Endothelial cell (in vitro differentiated cells): ENCODE measurements around the gene RASGRP1. TPM values are rescaled to one million over a fixed set of nuclear protein-coding genes. Genes with fewer than 3 reads are reported as not detected.

Experiments
- DNase-seq: peaks from one replicate; pipeline ENCODE4 v3.0.0; 2021; ENCODE audit warnings: low spot score
- H3K27ac Mint-ChIP-seq: one replicate; pipeline ENCODE4 v1.8.0; 2021; ENCODE audit warnings: mixed read lengths, inconsistent platforms; ENCODE audit not compliant: unreplicated experiment
- H3K27me3 Mint-ChIP-seq: one replicate; pipeline ENCODE4 v1.8.0; 2021; ENCODE audit warnings: mild to moderate bottlenecking, moderate library complexity, mixed read lengths, inconsistent platforms; ENCODE audit not compliant: unreplicated experiment
- H3K36me3 Mint-ChIP-seq: one replicate; pipeline ENCODE4 v1.8.0; 2021; ENCODE audit warnings: mild to moderate bottlenecking, low read depth, mixed read lengths, inconsistent platforms; ENCODE audit not compliant: unreplicated experiment
- H3K4me1 Mint-ChIP-seq: one replicate; pipeline ENCODE4 v1.8.0; 2021; ENCODE audit warnings: mild to moderate bottlenecking, mixed read lengths, inconsistent platforms; ENCODE audit not compliant: unreplicated experiment
- H3K4me3 Mint-ChIP-seq: one replicate; pipeline ENCODE4 v1.8.0; 2021; ENCODE audit warnings: mild to moderate bottlenecking, mixed read lengths, inconsistent platforms; ENCODE audit not compliant: unreplicated experiment
- H3K9me3 Mint-ChIP-seq: one replicate; pipeline ENCODE4 v1.8.0; 2021; ENCODE audit warnings: mixed read lengths, inconsistent platforms; ENCODE audit not compliant: unreplicated experiment
- CTCF ChIP-seq: fragments of 200-600 bp; sonication (generic); IDR thresholded peaks from one replicate; pipeline ENCODE4 v1.5.0; 2021; ENCODE audit warnings: antibody characterized with exemption; ENCODE audit not compliant: unreplicated experiment
- total RNA-seq: library from RNA; stranded (reverse); fragmentation: NEBNext Ultra II Directional; extraction: Animal tissue kit (Norgen Biotek cat#: 25700); gene quantifications from one replicate; pipeline ENCODE4 v1.2.1, GENCODE V29; 2021; ENCODE audit not compliant: unreplicated experiment

The RASGRP1 gene
- total RNA-seq, 1 donor from 2014 or later: 0.49 TPM

- Mint-ChIP-seq H3K36me3 (no peaks in the 10 kb centered on the region), H3K27ac (no peak overlapping the region), H3K9me3 (no peaks in the 10 kb centered on the region), H3K4me3 (no peak overlapping the region), H3K27me3 (peaks cover 4% of the 10 kb centered on the region), H3K4me1 (no peaks in the 10 kb centered on the region)
- no peak for DNase-seq
- no peak for TF ChIP-seq CTCF
Measured at GRCh38 chr15:38526158-38526557, 38.5 kb downstream of the RASGRP1 start.

GRCh38 chr15:38525489-38525888, 39.1 kb downstream of the RASGRP1 start:
- Mint-ChIP-seq H3K36me3 (no peaks in the 10 kb centered on the region), H3K4me1 (no peaks in the 10 kb centered on the region), H3K4me3 (no peak overlapping the region), H3K9me3 (no peaks in the 10 kb centered on the region), H3K27ac (no peak overlapping the region), H3K27me3 (peaks cover 4% of the 10 kb centered on the region)
- TF ChIP-seq CTCF: no peak
- no peak for DNase-seq

GRCh38 chr15:38524156-38524555, 40.5 kb downstream of the RASGRP1 start:
- no peaks in the 10 kb centered on the region for H3K9me3 Mint-ChIP-seq
- no peak for DNase-seq
- no peak overlapping the region for H3K27ac Mint-ChIP-seq
- no peaks in the 10 kb centered on the region for H3K4me1 Mint-ChIP-seq
- no peak for TF ChIP-seq CTCF
- no peak overlapping the region for H3K4me3 Mint-ChIP-seq
- no peaks in the 10 kb centered on the region for H3K36me3 Mint-ChIP-seq
- H3K27me3 Mint-ChIP-seq: peaks cover 4% of the 10 kb centered on the region

GRCh38 chr15:38522922-38523321, 41.7 kb downstream of the RASGRP1 start:
- H3K9me3 Mint-ChIP-seq: no peaks in the 10 kb centered on the region
- H3K4me3 Mint-ChIP-seq: no peak overlapping the region
- DNase-seq: no peak
- H3K36me3 Mint-ChIP-seq: no peaks in the 10 kb centered on the region
- no peak for TF ChIP-seq CTCF
- H3K27ac Mint-ChIP-seq: no peak overlapping the region
- H3K27me3 Mint-ChIP-seq: peaks cover 3% of the 10 kb centered on the region
- H3K4me1 Mint-ChIP-seq: no peaks in the 10 kb centered on the region

- peaks cover 2% of the 10 kb centered on the region for H3K27me3 Mint-ChIP-seq
- H3K36me3 Mint-ChIP-seq: no peaks in the 10 kb centered on the region
- no peak for TF ChIP-seq CTCF
- H3K4me3 Mint-ChIP-seq: no peak overlapping the region
- no peak for DNase-seq
- no peak overlapping the region for H3K27ac Mint-ChIP-seq
- H3K9me3 Mint-ChIP-seq: no peaks in the 10 kb centered on the region
- peaks cover 6% of the 10 kb centered on the region for H3K4me1 Mint-ChIP-seq
Measured at GRCh38 chr15:38521316-38521715, 43.3 kb downstream of the RASGRP1 start.
